A549 (cell line): ENCODE measurements around the gene PDZD2. TPM values are rescaled to one million over a fixed set of nuclear protein-coding genes. Genes with fewer than 3 reads are reported as not detected.

Experiments
- ATAC-seq, 2 experiments: fragments of 200-7000 bp in 1 of 2; fragments of >200 bp in 1 of 2; cut with Nextera tagmentation in 1 of 2; cut with Tn5 transposase in 1 of 2; 3 replicates each; pipeline versions ENCODE4 v1.8.0 to v1.9.1; 2018 to 2020; ENCODE audit warnings: mild to moderate bottlenecking in 1 of 2, moderate library complexity in 1 of 2
- CTCF ChIA-PET: fragments of 300-600 bp; sonication (Branson Sonifier 250); formaldehyde crosslinking; extraction: SDS; loops from one replicate; lab custom pipeline; 2021; ENCODE audit warnings: antibody characterized with exemption, inconsistent platforms; lab: Yijun Ruan, JAX
- POLR2A ChIA-PET: fragments of 350-600 bp; formaldehyde crosslinking; extraction: SDS; loops from one replicate; lab custom pipeline; 2021; ENCODE audit warnings: antibody characterized with exemption, inconsistent platforms; lab: Yijun Ruan, JAX
- DNase-seq, 2 experiments: peaks; one replicate each; pipeline versions ENCODE4 v3.0.0 to v3.0.0-alpha.2; 2011 to 2016; ENCODE audit warnings: low read depth in 1 of 2, low spot score in 1 of 2
- FAIRE-seq: peaks from 2 replicates; lab custom pipeline; 2011; peaks lifted over from hg19 to GRCh38; lab: Jason Lieb, UNC
- H3K27ac ChIP-seq, 2 experiments: fragments of >200 bp; sonication (Bioruptor Twin); formaldehyde crosslinking; 3 replicates each; pipeline ENCODE4 v1.5.1; 2016 to 2017
- H3K4me1 ChIP-seq: fragments of >200 bp; sonication (Bioruptor Twin); formaldehyde crosslinking; 3 replicates; pipeline ENCODE4 v1.6.1; 2016
- H3K4me2 ChIP-seq: fragments of >200 bp; sonication (Bioruptor Twin); formaldehyde crosslinking; 3 replicates; pipeline ENCODE4 v1.6.1; 2016
- H3K4me3 ChIP-seq: fragments of >200 bp; sonication (Bioruptor Twin); formaldehyde crosslinking; 3 replicates; pipeline ENCODE4 v1.5.1; 2016
- H3K9me3 ChIP-seq: fragments of >200 bp; sonication (Bioruptor Twin); formaldehyde crosslinking; 3 replicates; pipeline ENCODE4 v1.6.1; 2016
- ATOH8 ChIP-seq: fragments of 250-450 bp; sonication (Bioruptor Pico); IDR thresholded peaks from 2 replicates; pipeline ENCODE4 v1.5.0; 2020; ENCODE audit warnings: low read depth, mild to moderate bottlenecking, moderate library complexity
- CBX8 ChIP-seq: fragments of 200-600 bp; sonication (generic); IDR thresholded peaks from 2 replicates; pipeline ENCODE4 v1.6.1; 2016
- CEBPB ChIP-seq, 2 experiments: fragments of >200 bp in 1 of 2; sonication (Bioruptor Twin) in 1 of 2; formaldehyde crosslinking in 1 of 2; IDR thresholded peaks; 2 replicates each; pipeline ENCODE4 v1.6.1; 2012 to 2016
- E2F6 ChIP-seq: IDR thresholded peaks from 2 replicates; pipeline ENCODE4 v1.6.1; 2012; ENCODE audit warnings: low read depth, borderline replicate concordance
- EHF ChIP-seq: fragments of 250-450 bp; sonication (Bioruptor Pico); IDR thresholded peaks from 2 replicates; pipeline ENCODE4 v1.5.0; 2020; ENCODE audit warnings: mild to moderate bottlenecking
- EHMT2 ChIP-seq: fragments of 200-600 bp; sonication (generic); IDR thresholded peaks from 2 replicates; pipeline ENCODE4 v1.6.1; 2016; ENCODE audit warnings: antibody characterized with exemption, low read depth, mild to moderate bottlenecking, moderate library complexity
- ESRRA ChIP-seq: fragments of 150-350 bp; IDR thresholded peaks from 2 replicates; pipeline ENCODE4 v1.6.1; 2014; ENCODE audit warnings: mild to moderate bottlenecking, low read length, borderline replicate concordance
- FOXS1 ChIP-seq: fragments of 250-450 bp; sonication (Bioruptor Pico); IDR thresholded peaks from 2 replicates; pipeline ENCODE4 v1.5.0; 2020; ENCODE audit warnings: mild to moderate bottlenecking, moderate library complexity
- GATA3 ChIP-seq: IDR thresholded peaks from 2 replicates; pipeline ENCODE4 v1.6.1; 2012; ENCODE audit warnings: borderline replicate concordance
- HDAC2 ChIP-seq: fragments of 200-600 bp; sonication (generic); IDR thresholded peaks from 2 replicates; pipeline ENCODE4 v1.6.1; 2016
- HOXA7 ChIP-seq: fragments of 250-450 bp; sonication (Bioruptor Pico); IDR thresholded peaks from 2 replicates; pipeline ENCODE4 v1.5.0; 2020; ENCODE audit warnings: mild to moderate bottlenecking, moderate library complexity
- JUN ChIP-seq, 2 experiments: fragments of >200 bp; sonication (Bioruptor Twin); formaldehyde crosslinking; IDR thresholded peaks; 2 replicates in 1 of 2; 3 replicates in 1 of 2; pipeline ENCODE4 v1.6.1; 2016 to 2017
- KDM1A ChIP-seq: fragments of 200-600 bp; sonication (generic); IDR thresholded peaks from 2 replicates; pipeline ENCODE4 v1.6.1; 2016; ENCODE audit warnings: low read depth, mild to moderate bottlenecking
- MAX ChIP-seq: IDR thresholded peaks from 2 replicates; pipeline ENCODE4 v1.6.1; 2012
- NFE2L2 ChIP-seq: fragments of 150-350 bp; conservative IDR thresholded peaks from 2 replicates; pipeline ENCODE4 v1.6.1; 2014; ENCODE audit warnings: low read length
- NPAS2 ChIP-seq: fragments of 250-450 bp; sonication (Bioruptor Pico); IDR thresholded peaks from 2 replicates; pipeline ENCODE4 v1.8.0; 2022; ENCODE audit warnings: mild to moderate bottlenecking, moderate library complexity, borderline replicate concordance
- NR3C1 ChIP-seq: fragments of >200 bp; sonication (Bioruptor Twin); formaldehyde crosslinking; IDR thresholded peaks from 3 replicates; pipeline ENCODE4 v1.6.1; 2017
- PBX3 ChIP-seq: IDR thresholded peaks from 2 replicates; pipeline ENCODE4 v1.6.1; 2012
- POLR2AphosphoS2 ChIP-seq: conservative IDR thresholded peaks from 2 replicates; pipeline ENCODE4 v1.6.1; 2012; ENCODE audit warnings: low read length, improper control_type of control experiment, inconsistent platforms
- RFX5 ChIP-seq: fragments of 450-650 bp; IDR thresholded peaks from 2 replicates; pipeline ENCODE4 v1.7.1; 2014; ENCODE audit warnings: antibody characterized with exemption, mild to moderate bottlenecking, moderate library complexity
- SREBF2 ChIP-seq: fragments of 450-650 bp; IDR thresholded peaks from 2 replicates; pipeline ENCODE4 v1.6.1; 2014; ENCODE audit warnings: mild to moderate bottlenecking, moderate library complexity
- TP53 ChIP-seq: fragments of 250-450 bp; sonication (Bioruptor Pico); IDR thresholded peaks from 2 replicates; pipeline ENCODE4 v1.5.0; 2021; ENCODE audit warnings: mild to moderate bottlenecking, moderate library complexity
- USF2 ChIP-seq: fragments of 450-650 bp; IDR thresholded peaks from 2 replicates; pipeline ENCODE4 v1.6.1; 2014; ENCODE audit warnings: antibody characterized with exemption
- ZC3H11A ChIP-seq: fragments of 450-650 bp; IDR thresholded peaks from 2 replicates; pipeline ENCODE4 v1.6.1; 2014; ENCODE audit warnings: antibody characterized with exemption, mild to moderate bottlenecking
- ZFP36 ChIP-seq: fragments of 450-650 bp; IDR thresholded peaks from 2 replicates; pipeline ENCODE4 v1.6.1; 2014; ENCODE audit warnings: borderline replicate concordance; ENCODE audit not compliant: partially characterized antibody
- ZSCAN20 ChIP-seq: fragments of 250-450 bp; sonication (Bioruptor Pico); IDR thresholded peaks from 2 replicates; pipeline ENCODE4 v1.8.0; 2022; ENCODE audit warnings: mild to moderate bottlenecking, moderate library complexity
- WGBS: methylation state at CpG from one replicate; pipeline ENCODE4 v1.1.6; 2017; ENCODE audit errors: missing lambda C conversion rate; 5-methylcytosine and 5-hydroxymethylcytosine counted together
- polyA plus RNA-seq, 4 experiments: library from polyadenylated mRNA; depleted of rRNA in 3 of 4; stranded (reverse); fragments of >200 nt; fragmentation: RNase III in 1 of 4; extraction: RNeasy Plus Mini Kit Qiagen cat#74134 plus additional on column Dnase treatment in 1 of 4; gene quantifications; 2 replicates in 3 of 4; 3 replicates in 1 of 4; pipeline ENCODE4 v1.2.3, GENCODE V29; 2011 to 2017

Gene PDZD2
- polyA plus RNA-seq, 2 of the 4 experiments (the other 2 are of a cell fraction), result 0.06 to 0.09 TPM

- H3K9me3 ChIP-seq, result no peaks in the 10 kb centered on the region
- no peak overlapping the region for H3K4me2 ChIP-seq
- H3K4me1 ChIP-seq, result no peaks in the 10 kb centered on the region
- no peak for ATAC-seq
- TF ChIP-seq ATOH8 (no peak), E2F6 (no peak), EHF (CRISPR knock-in tag) (no peak), NR3C1 (no peak), ZC3H11A (no peak), EHMT2 (no peak), JUN (IDR thresholded peaks at IDR 0.05) (no peak), CEBPB (IDR thresholded peaks at IDR 0.05) (no peak), ZFP36 (no peak), MAX (no peak), HDAC2 (no peak), ESRRA (no peak), SREBF2 (no peak), POLR2AphosphoS2 (no peak), USF2 (no peak)
- TF ChIP-seq, all 56 proteins: peak for 0
- ChIA-PET CTCF (interaction anchor here (0.7 to 1.1 kb wide), 2 partner anchors 18 to 36 kb away, joined by 3 to 4 read pairs; no protein-coding TSS in a partner anchor), POLR2A (no interaction called here)
- no peak overlapping the region for H3K4me3 ChIP-seq
- 67% methylated on average over 2 of the region's 2 CpGs for WGBS
- H3K27ac ChIP-seq, result no peak overlapping the region
- FAIRE-seq (no peak), DNase-seq (no peak)
These were observed 34.7 kb upstream of the PDZD2 start for GRCh38 chr5:31604240-31604639.

GRCh38 chr5:31604644-31605043, 34.3 kb upstream of the PDZD2 start:
- WGBS, result 6% methylated on average over 2 of the region's 2 CpGs
- ChIA-PET CTCF (interaction anchor here (0.6 to 1.1 kb wide), 3 partner anchors 18 to 371 kb away, joined by 3 to 4 read pairs (median 3); no protein-coding TSS in a partner anchor), POLR2A (no interaction called here)
- no peaks in the 10 kb centered on the region for H3K9me3 ChIP-seq
- FAIRE-seq, result no peak
- no peak overlapping the region for H3K27ac ChIP-seq
- no peak overlapping the region for H3K4me2 ChIP-seq
- ATAC-seq, result no peak
- TF ChIP-seq ZFP36 (no peak), RFX5 (no peak), NFE2L2 (no peak), ZSCAN20 (CRISPR knock-in tag) (no peak), JUN (IDR thresholded peaks at IDR 0.05) (no peak), KDM1A (no peak), HOXA7 (CRISPR knock-in tag) (no peak), GATA3 (no peak), NPAS2 (no peak), PBX3 (no peak), FOXS1 (CRISPR knock-in tag) (no peak), CBX8 (no peak), TP53 (CRISPR knock-in tag) (no peak), ATOH8 (no peak), EHMT2 (no peak)
- DNase-seq, result no peak
- no peak overlapping the region for H3K4me3 ChIP-seq
- no peaks in the 10 kb centered on the region for H3K4me1 ChIP-seq
